Uterus (tissue), 2 donors: ENCODE results near the gene PACC1.

Experiments used
- CTCF ChIP-seq, 4 experiments: fragments of 200-600 bp in 2 of 4; fragments of 450-650 bp in 2 of 4; sonication (generic) in 2 of 4; IDR thresholded peaks; one replicate each; pipeline ENCODE4 v1.5.1; 2016 to 2019; ENCODE audit warnings: antibody characterized with exemption in 4 of 4, mild to moderate bottlenecking in 2 of 4, moderate library complexity in 1 of 4
- POLR2A ChIP-seq, 2 donors: fragments of 450-650 bp; IDR thresholded peaks; one replicate each; pipeline ENCODE4 v1.6.1; 2016; ENCODE audit warnings: antibody characterized with exemption in 2 of 2, mild to moderate bottlenecking in 1 of 2, moderate library complexity in 1 of 2

- no peak for TF ChIP-seq POLR2A (IDR thresholded peaks at IDR 0.05)
- no peak for TF ChIP-seq CTCF (IDR thresholded peaks at IDR 0.05)
These were observed 6.5 kb upstream of the PACC1 start for GRCh38 chr1:212421165-212421564.
